Measurements from ENCODE around the gene AGBL4.

Gene AGBL4

GRCh38 chr1:49197081-49197480, 826.7 kb downstream of the AGBL4 start:
- DNase-seq (ENCODE audit: low read depth in 3 of 3, low spot score in 1 of 3), result no peak

- no peak for DNase-seq (ENCODE audit: low read depth in 3 of 3, low spot score in 1 of 3)
Observed at GRCh38 chr1:49190138-49190537, 833.6 kb downstream of the AGBL4 start.

GRCh38 chr1:49187056-49187455, 836.7 kb downstream of the AGBL4 start:
- DNase-seq (ENCODE audit: low read depth in 3 of 3, low spot score in 1 of 3), result no peak

- DNase-seq (ENCODE audit: low read depth in 3 of 3, low spot score in 1 of 3), result no peak
Observed at GRCh38 chr1:49185450-49185980, 838.2 kb downstream of the AGBL4 start.

- DNase-seq (ENCODE audit: low read depth in 3 of 3, low spot score in 1 of 3), result no peak
Observed at GRCh38 chr1:49183489-49183888, 840.3 kb downstream of the AGBL4 start.

GRCh38 chr1:49181033-49181432, 842.7 kb downstream of the AGBL4 start:
- DNase-seq (ENCODE audit: low read depth in 3 of 3, low spot score in 1 of 3), result no peak

- no peak for DNase-seq (ENCODE audit: low read depth in 3 of 3, low spot score in 1 of 3)
Observed at GRCh38 chr1:49171941-49172593, 851.7 kb downstream of the AGBL4 start.

- DNase-seq (ENCODE audit: low read depth in 3 of 3, low spot score in 1 of 3), result no peak
Observed at GRCh38 chr1:49166031-49166430, 857.7 kb downstream of the AGBL4 start.

- no peak for DNase-seq (ENCODE audit: low read depth in 3 of 3, low spot score in 1 of 3)
Observed at GRCh38 chr1:49163031-49163430, 860.7 kb downstream of the AGBL4 start.

GRCh38 chr1:49160677-49161076, 863.1 kb downstream of the AGBL4 start:
- DNase-seq (ENCODE audit: low read depth in 3 of 3, low spot score in 1 of 3), result no peak

GRCh38 chr1:49136738-49137251, 887.0 kb downstream of the AGBL4 start:
- no peak for DNase-seq (ENCODE audit: low read depth in 3 of 3, low spot score in 1 of 3)

- DNase-seq (ENCODE audit: low read depth in 3 of 3, low spot score in 1 of 3), result no peak
Observed at GRCh38 chr1:49125746-49126145, 898.0 kb downstream of the AGBL4 start.

GRCh38 chr1:49111931-49112330, 911.8 kb downstream of the AGBL4 start:
- no peak for DNase-seq (ENCODE audit: low read depth in 3 of 3, low spot score in 1 of 3)

GRCh38 chr1:49106445-49106844, 917.3 kb downstream of the AGBL4 start:
- no peak for DNase-seq (ENCODE audit: low read depth in 3 of 3, low spot score in 1 of 3)

- DNase-seq (ENCODE audit: low read depth in 3 of 3, low spot score in 1 of 3), result no peak
Observed at GRCh38 chr1:49104575-49104974, 919.2 kb downstream of the AGBL4 start.

- no peak for DNase-seq (ENCODE audit: low read depth in 3 of 3, low spot score in 1 of 3)
Observed at GRCh38 chr1:49102752-49103151, 921.0 kb downstream of the AGBL4 start.

GRCh38 chr1:49098866-49099265, 924.9 kb downstream of the AGBL4 start:
- DNase-seq (ENCODE audit: low read depth in 3 of 3, low spot score in 1 of 3), result no peak

GRCh38 chr1:49086327-49086726, 937.4 kb downstream of the AGBL4 start:
- DNase-seq (ENCODE audit: low read depth in 3 of 3, low spot score in 1 of 3), result no peak

GRCh38 chr1:49085079-49085478, 938.7 kb downstream of the AGBL4 start:
- no peak for DNase-seq (ENCODE audit: low read depth in 3 of 3, low spot score in 1 of 3)

- DNase-seq (ENCODE audit: low read depth in 3 of 3, low spot score in 1 of 3), result no peak
Observed at GRCh38 chr1:49060766-49061165, 963.0 kb downstream of the AGBL4 start.

GRCh38 chr1:49059087-49059486, 964.7 kb downstream of the AGBL4 start:
- DNase-seq (ENCODE audit: low read depth in 3 of 3, low spot score in 1 of 3), result no peak

GRCh38 chr1:49052102-49052501, 971.7 kb downstream of the AGBL4 start:
- DNase-seq (ENCODE audit: low read depth in 3 of 3, low spot score in 1 of 3), result no peak

- DNase-seq (ENCODE audit: low read depth in 3 of 3, low spot score in 1 of 3), result no peak
Observed at GRCh38 chr1:49051647-49052046, 972.1 kb downstream of the AGBL4 start.
